Measurements from ENCODE around the gene EPN1.
A peak's percentile ranks its signal among the peaks of the same experiment; 100 is the strongest.
"Not testable (repeated sequence)": the region's sequence is repeated elsewhere in the genome, so short reads cannot be mapped to it uniquely, and the experiment has no call there.

Gene EPN1

DNA sequence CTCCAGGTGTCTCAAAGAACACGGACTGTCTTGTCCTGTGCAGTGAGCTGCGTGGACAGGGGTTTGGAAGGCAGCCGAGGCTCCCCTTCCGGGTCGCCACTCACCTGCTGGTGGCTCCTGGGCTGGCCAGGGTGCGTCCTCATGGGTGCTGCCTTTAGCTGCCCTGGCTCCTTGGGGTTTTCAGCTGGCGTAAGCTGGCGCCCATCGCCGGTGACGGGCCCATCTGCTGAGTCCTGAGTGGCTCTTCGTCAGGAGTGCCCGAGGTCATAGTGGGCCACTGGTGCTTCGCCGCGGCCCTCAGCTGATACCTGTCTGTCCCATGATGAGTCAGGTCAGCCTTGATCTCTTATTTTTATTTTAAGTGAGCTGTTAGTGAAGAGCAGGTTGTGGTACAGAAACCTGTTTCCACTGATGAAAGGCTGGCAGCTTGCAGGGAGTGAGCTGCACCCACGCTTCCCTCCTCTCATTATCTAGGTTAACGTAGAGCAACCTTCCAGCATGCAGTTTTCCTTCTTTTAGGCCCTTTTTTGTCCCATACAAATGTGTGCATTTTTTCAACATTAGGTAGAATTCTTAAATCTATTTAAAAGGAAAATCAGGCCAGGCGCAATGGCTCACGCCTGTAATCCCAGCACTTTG lies 18.4 kb downstream of the EPN1 start:
- DNase-seq (ENCODE audit: low read depth), result no peak

GRCh38 chr19:55694241-55694655 lies 19.2 kb downstream of the EPN1 start:
- DNase-seq (ENCODE audit: low read depth), result no peak

- DNase-seq (ENCODE audit: low read depth), result no peak
These were observed 19.8 kb downstream of the EPN1 start for GRCh38 chr19:55694656-55695491.

DNA sequence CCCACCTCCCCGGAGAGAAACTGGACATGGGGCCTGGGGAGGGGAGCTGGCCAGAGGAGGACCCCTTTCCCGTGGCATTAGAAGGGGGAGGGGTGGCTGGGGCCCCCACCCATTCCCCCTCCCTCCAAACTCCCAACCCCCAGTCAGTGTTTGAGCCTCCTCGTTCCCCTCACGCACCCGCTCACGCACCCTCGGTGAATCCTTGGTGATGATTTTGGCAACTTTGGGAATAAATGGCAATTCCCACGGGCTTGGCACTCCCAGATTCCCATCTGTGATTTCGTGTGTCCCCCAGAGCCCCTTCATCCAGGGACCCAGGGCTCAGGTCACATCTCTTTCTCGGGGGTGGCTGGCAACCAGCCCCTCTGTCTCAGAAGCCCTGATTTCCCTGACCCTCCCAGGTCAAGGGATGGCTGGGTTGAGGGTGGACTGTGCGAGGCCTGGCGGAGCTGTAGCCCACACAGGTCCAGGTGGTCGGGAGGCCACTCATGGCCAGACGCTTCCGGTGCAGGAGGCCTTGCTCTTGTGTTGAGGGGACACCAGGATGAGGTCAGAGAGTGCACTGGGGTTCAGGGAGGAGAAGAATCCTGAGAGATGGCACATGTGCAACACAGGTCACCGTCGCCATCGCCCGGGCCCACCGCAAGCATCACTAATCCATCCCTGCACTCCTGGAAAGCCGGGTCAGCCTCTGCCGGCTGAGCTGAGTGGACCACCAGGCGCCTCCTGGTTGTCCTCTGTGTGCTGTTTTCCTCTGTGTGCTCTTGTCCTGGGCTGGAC lies 20.7 kb downstream of the EPN1 start:
- no peak for DNase-seq (ENCODE audit: low read depth)

- no peak for DNase-seq (ENCODE audit: low read depth)
These were observed 21.5 kb downstream of the EPN1 start for GRCh38 chr19:55696301-55697068.

- DNase-seq (ENCODE audit: low read depth), result no peak
These were observed 22.0 kb downstream of the EPN1 start for GRCh38 chr19:55697069-55697440.

- no peak for DNase-seq (ENCODE audit: low read depth)
These were observed 22.7 kb downstream of the EPN1 start for GRCh38 chr19:55697698-55698097.

- no peak for DNase-seq (ENCODE audit: low read depth)
These were observed 23.2 kb downstream of the EPN1 start for GRCh38 chr19:55698256-55698655.

- no peak for DNase-seq (ENCODE audit: low read depth)
These were observed 24.2 kb downstream of the EPN1 start for GRCh38 chr19:55699221-55699620.

DNA sequence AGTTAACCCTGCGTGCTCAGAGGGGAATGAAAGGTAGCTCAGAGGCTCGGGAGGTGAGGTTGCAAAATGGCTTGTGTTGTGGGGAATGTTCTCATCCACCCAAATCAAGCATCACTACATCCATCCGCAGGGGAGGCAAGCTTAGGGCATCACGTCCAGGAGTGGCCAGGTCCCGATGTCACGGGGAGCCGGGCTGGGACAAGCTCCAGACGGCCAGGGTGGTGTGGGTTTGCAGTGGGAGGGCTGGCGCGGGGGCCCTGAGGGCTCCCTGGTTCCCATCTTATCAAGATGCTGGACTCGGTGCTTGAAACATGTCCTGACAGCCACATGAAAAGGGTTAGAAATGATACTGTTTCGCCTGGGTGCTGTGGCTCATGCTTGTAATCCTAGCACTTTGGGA lies 25.8 kb downstream of the EPN1 start:
- no peak for DNase-seq (ENCODE audit: low read depth)

GRCh38 chr19:55702131-55702627 lies 27.2 kb downstream of the EPN1 start:
- DNase-seq (ENCODE audit: low read depth), result no peak

GRCh38 chr19:55703790-55704215 lies 28.8 kb downstream of the EPN1 start:
- DNase-seq (ENCODE audit: low read depth), result peak; percentile 20

GRCh38 chr19:55704494-55705245 lies 29.6 kb downstream of the EPN1 start:
- DNase-seq (ENCODE audit: low read depth), result no peak

- DNase-seq (ENCODE audit: low read depth), result no peak
These were observed 30.9 kb downstream of the EPN1 start for GRCh38 chr19:55705972-55706371.

DNA sequence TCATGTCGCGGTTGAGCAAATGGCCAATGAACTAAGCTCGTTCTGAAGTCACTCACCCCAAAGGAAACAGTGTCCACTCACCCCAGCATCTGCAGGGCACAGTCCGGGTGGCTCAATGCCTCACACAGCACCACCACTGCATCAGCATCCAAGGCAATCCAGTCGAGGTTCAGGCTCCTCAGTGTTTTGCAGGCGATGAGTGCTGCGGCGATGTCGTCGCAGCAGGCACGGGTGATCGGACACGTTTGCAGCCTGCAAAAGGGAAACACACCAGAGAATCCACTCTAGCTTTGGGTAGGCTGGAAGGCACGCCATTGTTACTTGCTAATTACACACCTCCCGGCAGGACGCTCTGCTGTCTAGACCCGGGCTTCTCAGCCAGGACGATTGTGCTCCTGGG lies 36.7 kb downstream of the EPN1 start:
- DNase-seq (ENCODE audit: low read depth), result no peak

GRCh38 chr19:55712804-55713631 lies 38.0 kb downstream of the EPN1 start:
- DNase-seq (ENCODE audit: low read depth), result no peak

- DNase-seq (ENCODE audit: low read depth), result no peak
These were observed 41.5 kb downstream of the EPN1 start for GRCh38 chr19:55716531-55716930.

- DNase-seq (ENCODE audit: low read depth), result no peak
These were observed 42.2 kb downstream of the EPN1 start for GRCh38 chr19:55717251-55717650.

GRCh38 chr19:55717879-55718711 lies 43.1 kb downstream of the EPN1 start:
- DNase-seq (ENCODE audit: low read depth), result not testable (repeated sequence)

All from iris pigment epithelial cell (primary cell).